HG03159 (cell line): Measurements from ENCODE around the gene AGAP1.

Source experiments
- ATAC-seq: cut with Tn5 transposase; IDR thresholded peaks from one replicate; pipeline ENCODE4 v1.9.1; 2021; ENCODE audit warnings: mild to moderate bottlenecking, moderate library complexity; ENCODE audit not compliant: unreplicated experiment

The AGAP1 gene

GRCh38 chr2:235951982-235952381 is 458.1 kb downstream of the AGAP1 start:
- no peak for ATAC-seq

GRCh38 chr2:235952714-235953113 is 458.9 kb downstream of the AGAP1 start:
- no peak for ATAC-seq

GRCh38 chr2:235954281-235954680 is 460.4 kb downstream of the AGAP1 start:
- no peak for ATAC-seq

GRCh38 chr2:235954888-235955480 is 461.1 kb downstream of the AGAP1 start:
- ATAC-seq, result no peak

- no peak for ATAC-seq
These were observed 461.8 kb downstream of the AGAP1 start for GRCh38 chr2:235955664-235956063.

GRCh38 chr2:235956281-235956970 is 462.6 kb downstream of the AGAP1 start:
- ATAC-seq, result no peak

GRCh38 chr2:235957251-235957650 is 463.4 kb downstream of the AGAP1 start:
- no peak for ATAC-seq

GRCh38 chr2:235958221-235958930 is 464.5 kb downstream of the AGAP1 start:
- ATAC-seq, result no peak

- ATAC-seq, result no peak
These were observed 465.1 kb downstream of the AGAP1 start for GRCh38 chr2:235958931-235959410.

- ATAC-seq, result no peak
These were observed 466.3 kb downstream of the AGAP1 start for GRCh38 chr2:235960011-235960715.

- ATAC-seq, result no peak
These were observed 467.1 kb downstream of the AGAP1 start for GRCh38 chr2:235960716-235961640.

GRCh38 chr2:235961711-235962110 is 467.9 kb downstream of the AGAP1 start:
- ATAC-seq, result no peak

GRCh38 chr2:235963853-235964577 is 470.2 kb downstream of the AGAP1 start:
- ATAC-seq, result no peak

GRCh38 chr2:235964787-235965390 is 471.0 kb downstream of the AGAP1 start:
- ATAC-seq, result no peak

- ATAC-seq, result no peak
These were observed 472.6 kb downstream of the AGAP1 start for GRCh38 chr2:235966396-235966795.

- ATAC-seq, result no peak
These were observed 473.3 kb downstream of the AGAP1 start for GRCh38 chr2:235966932-235967757.

GRCh38 chr2:235968155-235968554 is 474.3 kb downstream of the AGAP1 start:
- no peak for ATAC-seq

- ATAC-seq, result no peak
These were observed 474.9 kb downstream of the AGAP1 start for GRCh38 chr2:235968616-235969324.
